Measurements from ENCODE around the gene LIN7C. TPM values are rescaled to one million over a fixed set of nuclear protein-coding genes. Genes with fewer than 3 reads are reported as not detected.

LIN7C gene
- 28.7 and 33.3 TPM in 2 replicates for total RNA-seq

GRCh38 chr11:27506200-27507182, at the start of gene LIN7C:
Gene LIN7C, minus strand, starts transcription at chr11:27506769. Its CDS starts 17 bp downstream, at chr11:27506752.

GRCh38 chr11:27472398-27473016, 34.1 kb downstream of the LIN7C start, which contains the start of gene LGR4:
Gene LGR4, minus strand, starts transcription at chr11:27472790. Its CDS starts 488 bp downstream, at chr11:27472302.

Other genes starting within 250 kb of the LIN7C start
- gene CCDC34, start 143.6 kb downstream of the LIN7C start, total RNA-seq, result 2.8 and 4.9 TPM in 2 replicates
- 0.49 and 6.0 TPM in 2 replicates for gene LGR4, start 34.0 kb downstream of the LIN7C start, total RNA-seq
- 0.32 and 0.88 TPM in 2 replicates for gene BDNF, start 193.7 kb upstream of the LIN7C start, total RNA-seq